Natural killer cell (primary cell): ENCODE results near the gene SLC12A7. TPM values are rescaled to one million over a fixed set of nuclear protein-coding genes. Genes with fewer than 3 reads are reported as not detected.

Experiments used
- ATAC-seq, 3 donors: fragments of 150-1000 bp in 2 of 3; fragments of 200-7000 bp in 1 of 3; cut with Tn5 transposase; 1 replicate in 1 of 3; 2 replicates in 2 of 3; pipeline ENCODE4 v1.10.0; 2021; ENCODE audit warnings: mild to moderate bottlenecking in 2 of 3, moderate library complexity in 2 of 3
- DNase-seq, 2 donors: peaks; one replicate each; pipeline versions ENCODE4 v3.0.0 to v3.0.0-alpha.2; 2013 to 2021; ENCODE audit warnings: mixed read lengths in 1 of 2
- H3K27ac ChIP-seq: one replicate; pipeline ENCODE4 v1.5.1; 2013; ENCODE audit warnings: mild to moderate bottlenecking, low read length
- H3K27me3 ChIP-seq: one replicate; pipeline ENCODE4 v1.6.1; 2013; ENCODE audit warnings: low read length; ENCODE audit not compliant: control insufficient read depth, insufficient read depth
- H3K36me3 ChIP-seq: one replicate; pipeline ENCODE4 v1.6.1; 2013; ENCODE audit warnings: low read length; ENCODE audit not compliant: control insufficient read depth, insufficient read depth
- H3K4me1 ChIP-seq: one replicate; pipeline ENCODE4 v1.6.1; 2013; ENCODE audit warnings: low read length; ENCODE audit not compliant: control insufficient read depth, insufficient read depth
- H3K4me3 ChIP-seq: one replicate; pipeline ENCODE4 v1.5.1; 2013; ENCODE audit warnings: low read length
- H3K9me3 ChIP-seq: one replicate; pipeline ENCODE4 v1.6.1; 2013; ENCODE audit warnings: low read length; ENCODE audit not compliant: control insufficient read depth, insufficient read depth
- H3K27ac Mint-ChIP-seq, 2 donors: one replicate each; pipeline ENCODE4 v1.8.0; 2022; ENCODE audit warnings: mild to moderate bottlenecking in 2 of 2, mixed read lengths in 2 of 2, moderate library complexity in 1 of 2
- H3K27me3 Mint-ChIP-seq, 2 donors: one replicate each; pipeline ENCODE4 v1.8.0; 2022; ENCODE audit warnings: low read depth in 2 of 2, mixed read lengths in 2 of 2
- H3K36me3 Mint-ChIP-seq: one replicate; pipeline ENCODE4 v1.8.0; 2022; ENCODE audit warnings: mixed read lengths
- H3K4me1 Mint-ChIP-seq, 2 donors: one replicate each; pipeline ENCODE4 v1.8.0; 2022; ENCODE audit warnings: mixed read lengths in 2 of 2
- H3K4me3 Mint-ChIP-seq: one replicate; pipeline ENCODE4 v1.8.0; 2022; ENCODE audit warnings: mild to moderate bottlenecking, moderate library complexity, mixed read lengths
- H3K9me3 Mint-ChIP-seq, 2 donors: one replicate each; pipeline ENCODE4 v1.8.0; 2022; ENCODE audit warnings: mixed read lengths in 2 of 2
- CTCF ChIP-seq: fragments of 200-600 bp; IDR thresholded peaks from one replicate; pipeline ENCODE4 v1.8.0; 2022; ENCODE audit warnings: antibody characterized with exemption
- WGBS: methylation state at CpG from one replicate; pipeline ENCODE4 v1.1.7; 2013; ENCODE audit warnings: missing lambda C conversion rate; ENCODE audit not compliant: insufficient coverage; 5-methylcytosine and 5-hydroxymethylcytosine counted together
- intact Hi-C: fragments of 100-400 bp; cut with micrococcal nuclease; formaldehyde crosslinking; loops from one replicate; pipeline ENCODE4 v1.14.2; 2022
- total RNA-seq, 4 donors: library from RNA; stranded (reverse); fragments of 120-200 nt in 1 of 4; gene quantifications; one replicate each; pipeline versions ENCODE4 v1.2.3 to v1.2.4, GENCODE V29; 2013 to 2022

Gene SLC12A7
- total RNA-seq, 3 donors from 2014 or later (not counting 1 experiment from before 2014, with no cell fraction given), result 53.2 to 92.5 (median 81.3) TPM

GRCh38 chr5:1092122-1092521 lies 19.7 kb downstream of the SLC12A7 start:
- H3K36me3 Mint-ChIP-seq, result no peaks in the 10 kb centered on the region
- intact Hi-C loops, result no loop called here
- 95% methylated on average over 13 of the region's 14 CpGs for WGBS

GRCh38 chr5:1091632-1092031 lies 20.2 kb downstream of the SLC12A7 start:
- Histone ChIP-seq H3K27ac (no peak overlapping the region), H3K4me1 (no peaks in the 10 kb centered on the region), H3K4me3 (no peak overlapping the region), H3K36me3 (peaks cover 2% of the 10 kb centered on the region), H3K9me3 (no peaks in the 10 kb centered on the region), H3K27me3 (no peaks in the 10 kb centered on the region)
- whole genome bisulfite sequencing, result 95% methylated on average over 23 of the region's 23 CpGs
- Mint-ChIP-seq H3K4me3 (no peak overlapping the region), H3K4me1 (peaks cover 7 to 40% of the 10 kb centered on the region in 2 donors), H3K9me3 (no peaks in the 10 kb centered on the region), H3K27me3 (no peaks in the 10 kb centered on the region), H3K27ac (no peak overlapping the region), H3K36me3 (no peaks in the 10 kb centered on the region)
- DNase-seq (no peak), ATAC-seq (no peak)
- intact Hi-C loops, result no loop called here
- no peak for TF ChIP-seq CTCF

More at GRCh38 chr5:1092122-1092521, 19.7 kb downstream of the SLC12A7 start:
- no peaks in the 10 kb centered on the region for H3K27me3 ChIP-seq
- Mint-ChIP-seq H3K27me3 (no peaks in the 10 kb centered on the region), H3K4me3 (no peak overlapping the region), H3K27ac (no peak overlapping the region), H3K4me1 (peaks cover 7 to 44% of the 10 kb centered on the region in 2 donors), H3K9me3 (no peaks in the 10 kb centered on the region)
- DNase-seq (no peak), ATAC-seq (no peak)
- no peak overlapping the region for H3K4me3 ChIP-seq
- no peaks in the 10 kb centered on the region for H3K9me3 ChIP-seq
- no peaks in the 10 kb centered on the region for H3K4me1 ChIP-seq
- no peaks in the 10 kb centered on the region for H3K36me3 ChIP-seq
- no peak overlapping the region for H3K27ac ChIP-seq
- no peak for TF ChIP-seq CTCF

DNA sequence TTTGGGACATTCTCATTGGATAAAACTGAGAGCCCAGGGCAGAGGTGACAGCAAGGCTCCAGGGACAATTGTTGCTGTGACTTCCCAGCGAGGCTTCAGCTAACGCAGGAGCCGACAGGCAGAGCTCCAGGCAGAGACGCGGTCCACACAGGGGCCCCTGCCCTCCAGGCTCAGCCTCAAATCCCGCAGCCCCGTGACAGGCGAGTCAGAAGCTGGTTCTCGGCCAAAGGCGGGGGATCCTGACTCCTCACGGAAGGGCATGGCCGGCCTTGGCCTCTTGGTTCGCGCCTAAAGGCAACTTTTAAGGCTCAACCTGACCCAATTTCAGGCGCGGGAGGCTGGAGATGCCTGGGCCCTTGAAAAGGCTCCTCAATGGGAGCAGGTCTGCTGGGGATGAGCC lies 21.3 kb downstream of the SLC12A7 start:
- DNase-seq (no peak), ATAC-seq (no peak)
- intact Hi-C loops, result no loop called here
- Histone ChIP-seq H3K4me3 (no peak overlapping the region), H3K27ac (no peak overlapping the region), H3K4me1 (no peaks in the 10 kb centered on the region), H3K9me3 (no peaks in the 10 kb centered on the region), H3K27me3 (no peaks in the 10 kb centered on the region), H3K36me3 (peaks cover 2% of the 10 kb centered on the region)
- Mint-ChIP-seq H3K36me3 (no peaks in the 10 kb centered on the region), H3K4me3 (no peak overlapping the region), H3K27me3 (no peaks in the 10 kb centered on the region), H3K9me3 (no peaks in the 10 kb centered on the region), H3K4me1 (peaks cover 7 to 34% of the 10 kb centered on the region in 2 donors), H3K27ac (no peak overlapping the region)
- WGBS, result 91% methylated on average over 16 of the region's 16 CpGs
- no peak for TF ChIP-seq CTCF

GRCh38 chr5:1089621-1090040 lies 22.2 kb downstream of the SLC12A7 start:
- H3K9me3 Mint-ChIP-seq, result no peaks in the 10 kb centered on the region
- H3K27ac Mint-ChIP-seq, result peak overlapping the region in 1 of 2 donors; percentile 54
- H3K36me3 Mint-ChIP-seq, result no peaks in the 10 kb centered on the region
- intact Hi-C loops, result no loop called here
- Histone ChIP-seq H3K9me3 (no peaks in the 10 kb centered on the region), H3K27ac (no peak overlapping the region), H3K4me1 (no peaks in the 10 kb centered on the region), H3K27me3 (no peaks in the 10 kb centered on the region), H3K36me3 (peaks cover 2% of the 10 kb centered on the region), H3K4me3 (no peak overlapping the region)
- H3K4me3 Mint-ChIP-seq, result no peak overlapping the region
- no peaks in the 10 kb centered on the region for H3K27me3 Mint-ChIP-seq
- no peak for TF ChIP-seq CTCF
- 86% methylated on average over 15 of the region's 15 CpGs for WGBS
- peaks cover 6 to 29% of the 10 kb centered on the region in 2 donors for H3K4me1 Mint-ChIP-seq
- no peak for ATAC-seq
- no peak for DNase-seq
